Measurements from ENCODE around the gene UBIAD1.

UBIAD1 gene

DNA sequence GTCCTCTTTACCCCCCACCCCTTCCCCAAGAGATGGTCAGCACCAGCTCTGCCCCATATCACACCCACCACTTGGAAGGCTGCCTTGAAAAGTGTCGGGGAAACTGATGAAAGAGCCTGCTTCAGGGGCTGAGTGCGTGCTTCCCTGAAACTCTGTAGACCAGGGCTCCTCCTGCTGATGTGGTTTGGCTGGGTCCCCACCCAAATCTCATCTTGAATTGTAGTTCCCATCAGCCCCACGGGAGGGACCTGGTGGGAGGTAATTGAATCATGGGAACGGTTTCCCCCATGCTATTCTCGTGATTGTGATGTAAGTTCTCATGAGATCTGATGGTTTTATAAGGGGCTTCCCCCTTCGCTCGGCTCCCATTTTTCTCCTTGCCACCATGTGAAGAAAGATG, 36.4 kb downstream of the UBIAD1 start:
- Mint-ChIP-seq H3K27ac (no peak overlapping the region), H3K36me3 (ENCODE audit: low read depth) (no peaks in the 10 kb centered on the region), H3K4me3 (no peak overlapping the region), H3K4me1 (peaks cover 5% of the 10 kb centered on the region), H3K27me3 (ENCODE audit: low read depth) (peaks cover 41% of the 10 kb centered on the region), H3K9me3 (no peaks in the 10 kb centered on the region)
- TF ChIP-seq, protein P1, sequence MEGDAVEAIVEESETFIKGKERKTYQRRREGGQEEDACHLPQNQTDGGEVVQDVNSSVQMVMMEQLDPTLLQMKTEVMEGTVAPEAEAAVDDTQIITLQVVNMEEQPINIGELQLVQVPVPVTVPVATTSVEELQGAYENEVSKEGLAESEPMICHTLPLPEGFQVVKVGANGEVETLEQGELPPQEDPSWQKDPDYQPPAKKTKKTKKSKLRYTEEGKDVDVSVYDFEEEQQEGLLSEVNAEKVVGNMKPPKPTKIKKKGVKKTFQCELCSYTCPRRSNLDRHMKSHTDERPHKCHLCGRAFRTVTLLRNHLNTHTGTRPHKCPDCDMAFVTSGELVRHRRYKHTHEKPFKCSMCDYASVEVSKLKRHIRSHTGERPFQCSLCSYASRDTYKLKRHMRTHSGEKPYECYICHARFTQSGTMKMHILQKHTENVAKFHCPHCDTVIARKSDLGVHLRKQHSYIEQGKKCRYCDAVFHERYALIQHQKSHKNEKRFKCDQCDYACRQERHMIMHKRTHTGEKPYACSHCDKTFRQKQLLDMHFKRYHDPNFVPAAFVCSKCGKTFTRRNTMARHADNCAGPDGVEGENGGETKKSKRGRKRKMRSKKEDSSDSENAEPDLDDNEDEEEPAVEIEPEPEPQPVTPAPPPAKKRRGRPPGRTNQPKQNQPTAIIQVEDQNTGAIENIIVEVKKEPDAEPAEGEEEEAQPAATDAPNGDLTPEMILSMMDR (IDR thresholded peaks at IDR 0.05; ENCODE audit: unreplicated experiment in 3 of 3) = no peak

- Mint-ChIP-seq H3K4me3 (no peak overlapping the region), H3K9me3 (no peaks in the 10 kb centered on the region), H3K36me3 (ENCODE audit: low read depth) (no peaks in the 10 kb centered on the region), H3K27ac (no peak overlapping the region), H3K27me3 (ENCODE audit: low read depth) (peaks cover 56% of the 10 kb centered on the region), H3K4me1 (peaks cover 18% of the 10 kb centered on the region)
- TF ChIP-seq, protein P1 (IDR thresholded peaks at IDR 0.05; ENCODE audit: unreplicated experiment in 3 of 3) = no peak
Measured at GRCh38 chr1:11311816-11312755, 39.1 kb downstream of the UBIAD1 start.

DNA sequence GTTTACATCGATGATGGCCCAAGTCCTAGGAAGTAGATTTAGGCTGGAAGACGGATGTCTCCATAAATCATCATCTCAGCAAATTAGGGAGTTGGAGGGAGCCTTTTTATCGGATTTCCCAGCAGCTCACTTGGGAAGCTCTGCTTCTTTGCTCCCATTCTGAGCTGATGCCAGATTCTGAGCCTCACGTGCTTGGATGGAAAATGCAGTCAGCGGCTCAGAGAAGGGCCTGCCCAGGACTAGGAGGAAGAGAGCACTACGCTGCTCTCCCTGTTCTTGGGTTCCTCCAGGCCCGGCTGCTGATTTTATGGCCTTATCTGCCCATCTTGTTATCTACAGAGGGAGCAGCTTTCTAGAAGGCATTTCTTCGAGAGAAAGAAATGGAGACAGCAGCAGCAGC, 42.0 kb downstream of the UBIAD1 start:
- Mint-ChIP-seq H3K36me3 (ENCODE audit: low read depth) (no peaks in the 10 kb centered on the region), H3K4me1 (peaks cover 18% of the 10 kb centered on the region), H3K4me3 (no peak overlapping the region), H3K27ac (no peak overlapping the region), H3K9me3 (no peaks in the 10 kb centered on the region), H3K27me3 (ENCODE audit: low read depth) (peaks cover 65% of the 10 kb centered on the region)
- TF ChIP-seq, protein P1 (IDR thresholded peaks at IDR 0.05; ENCODE audit: unreplicated experiment in 3 of 3) = no peak

- Mint-ChIP-seq H3K9me3 (no peaks in the 10 kb centered on the region), H3K4me1 (peaks cover 18% of the 10 kb centered on the region), H3K27me3 (ENCODE audit: low read depth) (peaks cover 64% of the 10 kb centered on the region), H3K4me3 (no peak overlapping the region), H3K27ac (no peak overlapping the region), H3K36me3 (ENCODE audit: low read depth) (no peaks in the 10 kb centered on the region)
- TF ChIP-seq, protein P1 (IDR thresholded peaks at IDR 0.05; ENCODE audit: unreplicated experiment in 3 of 3) = no peak
Measured at GRCh38 chr1:11316701-11317100, 43.7 kb downstream of the UBIAD1 start.

- Mint-ChIP-seq H3K36me3 (ENCODE audit: low read depth) (no peaks in the 10 kb centered on the region), H3K4me3 (no peak overlapping the region), H3K27ac (no peak overlapping the region), H3K27me3 (ENCODE audit: low read depth) (peaks cover 62% of the 10 kb centered on the region), H3K4me1 (peaks cover 12% of the 10 kb centered on the region), H3K9me3 (no peaks in the 10 kb centered on the region)
- TF ChIP-seq, protein P1 (IDR thresholded peaks at IDR 0.05; ENCODE audit: unreplicated experiment in 3 of 3) = no peak
Measured at GRCh38 chr1:11318982-11319381, 46.0 kb downstream of the UBIAD1 start.

All from nephron (organoid).